ENCODE results near the gene ORC5. TPM values are rescaled to one million over a fixed set of nuclear protein-coding genes. Genes with fewer than 3 reads are reported as not detected.

The ORC5 gene
- total and polyA plus RNA-seq, 2 experiments from 2014 or later = 10.9 to 89.0 TPM

DNA sequence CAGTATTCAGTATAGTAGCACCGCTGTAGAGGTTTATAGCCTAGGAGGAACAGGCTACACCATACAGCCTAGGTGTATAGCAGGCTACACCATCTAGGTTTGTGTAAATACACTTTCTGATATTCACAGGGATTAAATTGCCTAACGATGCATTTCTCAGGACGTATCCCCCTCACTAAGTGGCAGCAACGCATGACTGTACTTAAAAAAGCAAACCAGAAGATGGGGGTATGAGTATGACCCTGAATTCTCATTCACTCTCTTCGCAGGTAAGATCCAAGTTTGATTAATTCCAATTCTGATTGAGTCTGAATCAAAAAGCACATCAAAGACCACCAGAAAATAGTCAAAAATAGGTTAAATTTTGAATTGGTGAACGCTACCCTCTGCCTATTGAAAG is 972 bp downstream of the ORC5 start:
- Histone ChIP-seq H4K20me1 (replicated peaks; ENCODE audit: insufficient read depth) (no peaks in the 10 kb centered on the region; the same call in 1 of the 2 replicates), H3K4me1 (ENCODE audit: insufficient read depth) (peaks cover 8% of the 10 kb centered on the region; the same call in 1 of the 2 replicates), H3K9me2 (ENCODE audit: insufficient read depth) (0 out of 2 replicates have a peak, but pooled peaks cover 4% of the 10 kb centered on the region), H3F3A (replicated peaks; ENCODE audit: low read depth) (no peaks in the 10 kb centered on the region), H2AFZ (no peak overlapping the region), H3K4me2 (peak overlapping the region; percentile 99), H3K4me3 (peak overlapping the region; percentile 80), H3K79me2 (replicated peaks; ENCODE audit: insufficient read depth) (peaks cover 37% of the 10 kb centered on the region), H3K27ac (ENCODE audit: low read depth) (no peak overlapping the region), H3K27me3 (ENCODE audit: insufficient read depth) (no peaks in the 10 kb centered on the region), H3K36me3 (ENCODE audit: insufficient read depth) (peaks cover 10% of the 10 kb centered on the region)
- Mint-ChIP-seq H3K9me3 (peaks cover 40% of the 10 kb centered on the region), H3K36me3 (ENCODE audit: low read depth) (peaks cover 37% of the 10 kb centered on the region), H3K4me1 (peaks cover 14% of the 10 kb centered on the region; the same call in 2 of the 3 replicates), H3K27me3 (ENCODE audit: insufficient read depth, low read depth, poor library complexity) (no peaks in the 10 kb centered on the region), H3K27ac (peak overlapping the region; percentile 96; the same call in 1 of the 2 replicates), H3K4me3 (peak overlapping the region; percentile 96)
- DNase-seq (ENCODE audit: low spot score) = no peak
- ATAC-seq = no peak
- TF ChIP-seq, protein P1, sequence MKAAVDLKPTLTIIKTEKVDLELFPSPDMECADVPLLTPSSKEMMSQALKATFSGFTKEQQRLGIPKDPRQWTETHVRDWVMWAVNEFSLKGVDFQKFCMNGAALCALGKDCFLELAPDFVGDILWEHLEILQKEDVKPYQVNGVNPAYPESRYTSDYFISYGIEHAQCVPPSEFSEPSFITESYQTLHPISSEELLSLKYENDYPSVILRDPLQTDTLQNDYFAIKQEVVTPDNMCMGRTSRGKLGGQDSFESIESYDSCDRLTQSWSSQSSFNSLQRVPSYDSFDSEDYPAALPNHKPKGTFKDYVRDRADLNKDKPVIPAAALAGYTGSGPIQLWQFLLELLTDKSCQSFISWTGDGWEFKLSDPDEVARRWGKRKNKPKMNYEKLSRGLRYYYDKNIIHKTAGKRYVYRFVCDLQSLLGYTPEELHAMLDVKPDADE (IDR thresholded peaks at IDR 0.05) = no peak
- TF ChIP-seq, protein P2, sequence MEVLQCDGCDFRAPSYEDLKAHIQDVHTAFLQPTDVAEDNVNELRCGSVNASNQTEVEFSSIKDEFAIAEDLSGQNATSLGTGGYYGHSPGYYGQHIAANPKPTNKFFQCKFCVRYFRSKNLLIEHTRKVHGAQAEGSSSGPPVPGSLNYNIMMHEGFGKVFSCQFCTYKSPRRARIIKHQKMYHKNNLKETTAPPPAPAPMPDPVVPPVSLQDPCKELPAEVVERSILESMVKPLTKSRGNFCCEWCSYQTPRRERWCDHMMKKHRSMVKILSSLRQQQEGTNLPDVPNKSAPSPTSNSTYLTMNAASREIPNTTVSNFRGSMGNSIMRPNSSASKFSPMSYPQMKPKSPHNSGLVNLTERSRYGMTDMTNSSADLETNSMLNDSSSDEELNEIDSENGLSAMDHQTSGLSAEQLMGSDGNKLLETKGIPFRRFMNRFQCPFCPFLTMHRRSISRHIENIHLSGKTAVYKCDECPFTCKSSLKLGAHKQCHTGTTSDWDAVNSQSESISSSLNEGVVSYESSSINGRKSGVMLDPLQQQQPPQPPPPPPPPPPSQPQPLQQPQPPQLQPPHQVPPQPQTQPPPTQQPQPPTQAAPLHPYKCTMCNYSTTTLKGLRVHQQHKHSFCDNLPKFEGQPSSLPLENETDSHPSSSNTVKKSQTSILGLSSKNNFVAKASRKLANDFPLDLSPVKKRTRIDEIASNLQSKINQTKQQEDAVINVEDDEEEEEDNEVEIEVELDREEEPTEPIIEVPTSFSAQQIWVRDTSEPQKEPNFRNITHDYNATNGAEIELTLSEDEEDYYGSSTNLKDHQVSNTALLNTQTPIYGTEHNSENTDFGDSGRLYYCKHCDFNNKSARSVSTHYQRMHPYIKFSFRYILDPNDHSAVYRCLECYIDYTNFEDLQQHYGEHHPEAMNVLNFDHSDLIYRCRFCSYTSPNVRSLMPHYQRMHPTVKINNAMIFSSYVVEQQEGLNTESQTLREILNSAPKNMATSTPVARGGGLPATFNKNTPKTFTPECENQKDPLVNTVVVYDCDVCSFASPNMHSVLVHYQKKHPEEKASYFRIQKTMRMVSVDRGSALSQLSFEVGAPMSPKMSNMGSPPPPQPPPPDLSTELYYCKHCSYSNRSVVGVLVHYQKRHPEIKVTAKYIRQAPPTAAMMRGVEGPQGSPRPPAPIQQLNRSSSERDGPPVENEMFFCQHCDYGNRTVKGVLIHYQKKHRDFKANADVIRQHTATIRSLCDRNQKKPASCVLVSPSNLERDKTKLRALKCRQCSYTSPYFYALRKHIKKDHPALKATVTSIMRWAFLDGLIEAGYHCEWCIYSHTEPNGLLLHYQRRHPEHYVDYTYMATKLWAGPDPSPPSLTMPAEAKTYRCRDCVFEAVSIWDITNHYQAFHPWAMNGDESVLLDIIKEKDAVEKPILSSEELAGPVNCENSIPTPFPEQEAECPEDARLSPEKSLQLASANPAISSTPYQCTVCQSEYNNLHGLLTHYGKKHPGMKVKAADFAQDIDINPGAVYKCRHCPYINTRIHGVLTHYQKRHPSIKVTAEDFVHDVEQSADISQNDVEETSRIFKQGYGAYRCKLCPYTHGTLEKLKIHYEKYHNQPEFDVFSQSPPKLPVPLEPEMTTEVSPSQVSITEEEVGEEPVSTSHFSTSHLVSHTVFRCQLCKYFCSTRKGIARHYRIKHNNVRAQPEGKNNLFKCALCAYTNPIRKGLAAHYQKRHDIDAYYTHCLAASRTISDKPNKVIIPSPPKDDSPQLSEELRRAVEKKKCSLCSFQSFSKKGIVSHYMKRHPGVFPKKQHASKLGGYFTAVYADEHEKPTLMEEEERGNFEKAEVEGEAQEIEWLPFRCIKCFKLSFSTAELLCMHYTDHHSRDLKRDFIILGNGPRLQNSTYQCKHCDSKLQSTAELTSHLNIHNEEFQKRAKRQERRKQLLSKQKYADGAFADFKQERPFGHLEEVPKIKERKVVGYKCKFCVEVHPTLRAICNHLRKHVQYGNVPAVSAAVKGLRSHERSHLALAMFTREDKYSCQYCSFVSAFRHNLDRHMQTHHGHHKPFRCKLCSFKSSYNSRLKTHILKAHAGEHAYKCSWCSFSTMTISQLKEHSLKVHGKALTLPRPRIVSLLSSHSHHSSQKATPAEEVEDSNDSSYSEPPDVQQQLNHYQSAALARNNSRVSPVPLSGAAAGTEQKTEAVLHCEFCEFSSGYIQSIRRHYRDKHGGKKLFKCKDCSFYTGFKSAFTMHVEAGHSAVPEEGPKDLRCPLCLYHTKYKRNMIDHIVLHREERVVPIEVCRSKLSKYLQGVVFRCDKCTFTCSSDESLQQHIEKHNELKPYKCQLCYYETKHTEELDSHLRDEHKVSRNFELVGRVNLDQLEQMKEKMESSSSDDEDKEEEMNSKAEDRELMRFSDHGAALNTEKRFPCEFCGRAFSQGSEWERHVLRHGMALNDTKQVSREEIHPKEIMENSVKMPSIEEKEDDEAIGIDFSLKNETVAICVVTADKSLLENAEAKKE (CRISPR knock-in tag; IDR thresholded peaks at IDR 0.05) = no peak
- TF ChIP-seq EZH2phosphoT487 (IDR thresholded peaks at IDR 0.05; ENCODE audit: unreplicated experiment) (no peak), ZNF114 (CRISPR knock-in tag; IDR thresholded peaks at IDR 0.05) (no peak), EZH2 (IDR thresholded peaks at IDR 0.05; ENCODE audit: low read depth, unreplicated experiment) (no peak), ZNF331 (CRISPR knock-in tag; IDR thresholded peaks at IDR 0.05; ENCODE audit: low read depth) (no peak), CTCF (conservative IDR thresholded peaks at IDR 0.05; ENCODE audit: low read depth in 2 of 2) (no peak), CREB1 (CRISPR knock-in tag; IDR thresholded peaks at IDR 0.05; ENCODE audit: low read depth) (no peak), JUNB (IDR thresholded peaks at IDR 0.05; ENCODE audit: unreplicated experiment) (no peak), STAT1 (IDR thresholded peaks at IDR 0.05; ENCODE audit: unreplicated experiment) (no peak), POLR2AphosphoS5 (IDR thresholded peaks at IDR 0.05; ENCODE audit: low read depth) (no peak), NANOG (IDR thresholded peaks at IDR 0.05; ENCODE audit: borderline replicate concordance) (no peak)
- TF ChIP-seq, protein P3, sequence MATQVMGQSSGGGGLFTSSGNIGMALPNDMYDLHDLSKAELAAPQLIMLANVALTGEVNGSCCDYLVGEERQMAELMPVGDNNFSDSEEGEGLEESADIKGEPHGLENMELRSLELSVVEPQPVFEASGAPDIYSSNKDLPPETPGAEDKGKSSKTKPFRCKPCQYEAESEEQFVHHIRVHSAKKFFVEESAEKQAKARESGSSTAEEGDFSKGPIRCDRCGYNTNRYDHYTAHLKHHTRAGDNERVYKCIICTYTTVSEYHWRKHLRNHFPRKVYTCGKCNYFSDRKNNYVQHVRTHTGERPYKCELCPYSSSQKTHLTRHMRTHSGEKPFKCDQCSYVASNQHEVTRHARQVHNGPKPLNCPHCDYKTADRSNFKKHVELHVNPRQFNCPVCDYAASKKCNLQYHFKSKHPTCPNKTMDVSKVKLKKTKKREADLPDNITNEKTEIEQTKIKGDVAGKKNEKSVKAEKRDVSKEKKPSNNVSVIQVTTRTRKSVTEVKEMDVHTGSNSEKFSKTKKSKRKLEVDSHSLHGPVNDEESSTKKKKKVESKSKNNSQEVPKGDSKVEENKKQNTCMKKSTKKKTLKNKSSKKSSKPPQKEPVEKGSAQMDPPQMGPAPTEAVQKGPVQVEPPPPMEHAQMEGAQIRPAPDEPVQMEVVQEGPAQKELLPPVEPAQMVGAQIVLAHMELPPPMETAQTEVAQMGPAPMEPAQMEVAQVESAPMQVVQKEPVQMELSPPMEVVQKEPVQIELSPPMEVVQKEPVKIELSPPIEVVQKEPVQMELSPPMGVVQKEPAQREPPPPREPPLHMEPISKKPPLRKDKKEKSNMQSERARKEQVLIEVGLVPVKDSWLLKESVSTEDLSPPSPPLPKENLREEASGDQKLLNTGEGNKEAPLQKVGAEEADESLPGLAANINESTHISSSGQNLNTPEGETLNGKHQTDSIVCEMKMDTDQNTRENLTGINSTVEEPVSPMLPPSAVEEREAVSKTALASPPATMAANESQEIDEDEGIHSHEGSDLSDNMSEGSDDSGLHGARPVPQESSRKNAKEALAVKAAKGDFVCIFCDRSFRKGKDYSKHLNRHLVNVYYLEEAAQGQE (IDR thresholded peaks at IDR 0.05; ENCODE audit: unreplicated experiment) = no peak
